Astrocyte of the hippocampus (primary cell): ENCODE results near the gene NDUFA7.
"Not testable (repeated sequence)": the region's sequence is repeated elsewhere in the genome, so short reads cannot be mapped to it uniquely, and the experiment has no call there.

Experiments
- DNase-seq: peaks from one replicate; pipeline ENCODE4 v3.0.0; 2011; ENCODE audit warnings: low read depth, low spot score

NDUFA7 gene

DNA sequence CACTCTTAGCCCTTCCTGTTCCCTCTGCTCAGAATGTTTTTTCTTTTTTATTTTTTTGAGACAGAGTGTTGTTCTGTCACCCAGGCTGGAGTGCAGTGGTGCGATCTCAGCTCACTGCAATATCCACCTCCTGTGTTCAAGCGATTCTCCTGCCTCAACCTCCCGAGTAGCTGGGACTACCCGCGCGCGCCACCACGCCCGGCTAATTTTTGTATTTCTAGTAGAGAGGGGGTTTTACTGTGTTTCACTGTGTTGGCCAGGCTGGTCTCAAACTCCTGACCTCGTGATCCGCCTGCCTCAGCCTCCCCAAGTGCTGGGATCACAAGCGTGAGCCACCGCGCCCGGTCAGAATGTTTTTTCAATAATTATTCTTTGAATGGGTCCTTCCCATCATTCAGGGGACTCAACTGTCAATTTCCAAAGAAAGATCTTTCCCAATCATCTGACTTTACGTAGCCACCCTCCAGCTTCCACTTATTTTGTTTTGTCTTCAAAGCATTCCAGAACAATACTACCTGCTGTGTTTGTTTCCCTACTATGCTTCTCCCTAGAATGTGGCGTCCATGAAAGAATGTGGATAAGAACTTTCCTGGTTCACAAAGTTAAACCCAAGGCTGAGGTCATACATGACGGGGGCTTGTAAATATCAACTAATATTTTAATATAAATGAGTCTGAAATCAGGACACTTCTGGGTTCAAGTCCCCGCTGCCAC is 1.2 kb downstream of the NDUFA7 start:
- no peak for DNase-seq

DNA sequence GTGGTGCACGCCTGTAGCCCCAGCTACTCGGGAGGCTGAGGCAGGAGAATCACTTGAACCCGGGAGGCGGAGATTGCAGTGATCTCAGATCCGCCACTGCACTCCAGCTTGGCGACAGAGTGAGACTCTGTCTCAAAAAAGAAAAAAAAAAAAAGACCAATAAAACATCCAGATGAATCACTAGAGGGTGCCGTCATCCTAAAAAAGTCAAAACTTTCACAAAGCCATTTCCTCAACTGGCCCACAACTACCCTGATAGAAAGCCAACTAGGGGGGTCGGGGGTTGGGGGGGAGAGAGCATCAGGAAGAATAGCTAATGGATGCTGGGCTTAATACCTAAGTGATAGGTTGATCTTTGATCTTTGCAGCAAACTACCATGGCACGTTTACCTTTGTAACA is 2.3 kb downstream of the NDUFA7 start:
- not testable (repeated sequence) for DNase-seq

GRCh38 chr19:8316351-8317125 is 4.6 kb downstream of the NDUFA7 start:
- DNase-seq: no peak

DNA sequence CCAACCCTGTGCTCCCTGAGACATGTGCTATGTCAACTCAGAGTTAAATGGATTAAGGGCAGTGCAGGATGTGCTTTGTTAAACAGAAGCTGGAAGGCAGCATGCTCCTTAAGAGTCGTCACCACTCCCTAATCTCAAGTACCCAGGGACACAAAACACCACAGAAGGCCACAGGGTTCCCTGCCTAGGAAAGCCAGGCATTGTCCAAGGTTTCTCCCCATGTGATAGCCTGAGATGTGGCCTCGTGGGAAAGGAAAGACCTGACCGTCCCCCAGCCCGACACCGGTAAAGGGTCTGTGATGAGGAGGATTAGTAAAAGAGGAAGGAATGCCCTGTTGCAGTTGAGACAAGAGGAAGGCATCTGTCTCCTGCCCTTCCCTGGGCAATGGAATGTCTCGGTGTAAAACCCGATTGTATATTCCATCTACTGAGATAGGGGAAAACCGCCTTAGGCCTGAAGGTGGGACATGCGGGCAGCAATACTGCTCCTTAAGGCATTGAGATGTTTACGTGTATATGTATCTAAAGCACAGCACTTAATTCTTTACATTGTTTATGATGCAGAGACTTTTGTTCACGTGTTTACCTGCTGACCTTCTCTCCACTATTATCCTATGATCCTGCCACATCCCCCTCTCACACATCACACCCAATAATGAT is 6.1 kb downstream of the NDUFA7 start:
- not testable (repeated sequence) for DNase-seq

- no peak for DNase-seq
These were observed 9.5 kb downstream of the NDUFA7 start for GRCh38 chr19:8311461-8312260.

DNA sequence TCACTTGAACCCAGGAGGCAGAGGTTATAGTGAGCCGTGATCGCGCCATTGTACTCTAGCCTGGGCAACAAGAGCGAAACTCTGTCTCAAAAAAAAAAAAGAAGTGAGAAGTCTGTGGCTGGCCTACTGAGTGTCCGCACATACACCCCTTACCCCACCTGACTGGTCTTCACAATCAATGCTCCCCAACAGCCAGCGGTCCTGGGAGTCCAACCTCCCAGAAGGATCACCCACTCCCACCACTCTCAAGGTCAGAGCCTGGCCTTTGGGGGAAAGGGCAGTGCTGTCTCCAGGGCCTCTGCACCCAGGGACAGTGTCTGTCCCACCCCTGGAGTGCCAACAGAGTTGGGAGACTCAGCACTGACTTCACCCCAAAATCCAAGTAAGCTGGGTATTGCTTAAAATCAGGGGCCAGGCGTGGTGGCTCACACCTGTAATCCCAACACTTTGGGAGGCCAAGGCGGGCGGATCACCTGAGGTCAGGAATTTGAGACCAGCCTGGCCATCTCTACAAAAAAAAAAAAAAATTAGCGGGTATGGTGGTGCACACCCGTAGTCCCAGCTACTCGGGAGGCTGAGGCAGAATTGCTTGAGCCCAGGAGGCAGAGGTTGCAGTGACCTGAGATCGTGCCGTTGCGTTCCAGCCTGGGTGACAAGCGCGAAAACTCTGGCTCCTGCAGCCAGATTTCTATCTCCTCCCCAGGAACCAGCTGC is 10.7 kb downstream of the NDUFA7 start:
- no peak for DNase-seq

DNA sequence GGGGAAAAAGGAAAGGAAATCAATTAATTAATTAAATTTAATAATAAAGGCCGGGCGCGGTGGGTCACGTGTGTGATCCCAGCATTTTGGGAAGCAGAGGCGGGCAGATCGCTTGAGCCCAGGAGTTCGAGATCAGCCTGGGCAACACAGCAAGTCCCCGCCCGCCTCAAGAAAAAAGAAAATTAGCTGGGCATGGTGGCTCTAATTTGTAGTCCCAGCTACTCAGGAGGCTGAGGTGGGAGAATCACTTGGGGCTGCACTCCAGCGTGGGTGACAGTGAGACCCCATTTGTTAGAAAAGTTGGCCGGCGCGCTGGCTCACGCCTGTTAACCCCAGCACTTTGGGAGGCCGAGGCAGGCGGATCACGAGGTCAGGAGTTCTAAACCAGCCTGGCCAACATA is 12.3 kb downstream of the NDUFA7 start:
- no peak for DNase-seq

- peak; percentile 97 for DNase-seq
These were observed 13.0 kb downstream of the NDUFA7 start, which contains the start of gene CD320 for GRCh38 chr19:8307965-8308866. Gene CD320 (minus strand): TSS chr19:8308358. CDS start chr19:8308290, 68 bp downstream.

GRCh38 chr19:8307400-8307964 is 13.7 kb downstream of the NDUFA7 start:
- peak; percentile 31 for DNase-seq

GRCh38 chr19:8306235-8307054 is 14.7 kb downstream of the NDUFA7 start:
- DNase-seq: no peak

DNA sequence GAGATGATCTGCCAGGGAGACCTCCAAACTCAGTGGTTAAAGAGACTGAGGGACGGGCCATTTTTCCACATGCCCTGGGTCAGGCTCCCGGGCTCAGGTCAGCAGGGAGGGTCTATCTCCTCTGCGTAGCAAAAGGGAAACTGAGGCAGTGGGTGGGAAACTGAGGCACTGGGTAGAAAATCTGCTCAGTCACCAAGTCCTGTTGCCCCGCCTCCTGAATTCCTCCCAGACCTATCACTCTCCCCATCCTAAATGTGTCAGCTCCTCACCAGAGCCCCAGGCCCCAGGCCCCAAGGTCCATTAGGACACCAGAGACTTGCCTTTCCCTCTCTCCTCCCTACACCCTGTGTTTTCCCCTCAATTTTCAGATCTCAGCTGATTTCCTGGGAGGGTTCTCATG is 15.4 kb downstream of the NDUFA7 start:
- DNase-seq: no peak

- DNase-seq: peak; percentile 43
These were observed 16.1 kb downstream of the NDUFA7 start for GRCh38 chr19:8304841-8305621.

GRCh38 chr19:8302734-8303133 is 18.4 kb downstream of the NDUFA7 start:
- DNase-seq: no peak

DNA sequence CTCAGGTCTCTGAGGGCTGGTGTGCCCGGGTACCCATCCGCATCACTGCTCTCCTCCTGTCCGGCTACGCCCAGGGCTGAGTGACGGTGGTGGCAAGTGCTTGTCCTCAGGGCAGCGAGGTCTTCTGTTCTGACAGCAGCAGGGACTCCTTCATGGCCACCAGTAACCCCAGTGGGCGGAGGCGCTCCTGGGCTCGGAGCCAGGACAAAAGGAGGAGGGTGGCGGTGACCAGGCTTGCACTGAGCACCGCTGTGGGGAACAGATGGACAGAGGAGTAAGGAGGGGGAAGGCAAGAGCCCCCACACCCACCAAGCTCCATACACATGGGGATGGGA is 18.9 kb downstream of the NDUFA7 start:
- DNase-seq: no peak

GRCh38 chr19:8291337-8291736 is 29.8 kb downstream of the NDUFA7 start:
- not testable (repeated sequence) for DNase-seq

- not testable (repeated sequence) for DNase-seq
These were observed 44.7 kb downstream of the NDUFA7 start for GRCh38 chr19:8276508-8276907.

DNA sequence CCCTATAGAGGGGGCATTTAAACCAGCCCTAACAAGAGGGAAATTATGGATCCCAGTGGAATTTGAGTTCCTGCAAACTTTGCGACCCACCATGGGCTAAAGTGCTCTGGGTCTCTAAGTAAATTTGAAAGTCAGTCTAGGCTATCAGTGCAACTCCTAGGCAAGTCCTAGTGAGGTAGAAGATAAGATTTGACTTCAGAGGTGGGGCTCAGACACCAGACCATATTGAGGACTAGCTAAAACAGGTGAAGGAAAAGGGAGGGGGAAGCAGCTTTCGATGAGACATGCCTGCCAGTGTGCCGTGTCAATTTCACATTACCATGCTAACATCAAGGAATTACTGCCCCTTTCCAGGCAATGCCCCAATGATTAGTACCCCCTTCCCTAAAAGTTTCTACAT is 51.5 kb downstream of the NDUFA7 start:
- no peak for DNase-seq

GRCh38 chr19:8265872-8266271 is 55.3 kb downstream of the NDUFA7 start:
- no peak for DNase-seq
